GM19043 (cell line): ENCODE results near the gene CHST3.

ENCODE experiments used
- ATAC-seq: cut with Tn5 transposase; IDR thresholded peaks from one replicate; pipeline ENCODE4 v1.9.1; 2021; ENCODE audit warnings: low read depth; ENCODE audit not compliant: unreplicated experiment

CHST3 gene

DNA sequence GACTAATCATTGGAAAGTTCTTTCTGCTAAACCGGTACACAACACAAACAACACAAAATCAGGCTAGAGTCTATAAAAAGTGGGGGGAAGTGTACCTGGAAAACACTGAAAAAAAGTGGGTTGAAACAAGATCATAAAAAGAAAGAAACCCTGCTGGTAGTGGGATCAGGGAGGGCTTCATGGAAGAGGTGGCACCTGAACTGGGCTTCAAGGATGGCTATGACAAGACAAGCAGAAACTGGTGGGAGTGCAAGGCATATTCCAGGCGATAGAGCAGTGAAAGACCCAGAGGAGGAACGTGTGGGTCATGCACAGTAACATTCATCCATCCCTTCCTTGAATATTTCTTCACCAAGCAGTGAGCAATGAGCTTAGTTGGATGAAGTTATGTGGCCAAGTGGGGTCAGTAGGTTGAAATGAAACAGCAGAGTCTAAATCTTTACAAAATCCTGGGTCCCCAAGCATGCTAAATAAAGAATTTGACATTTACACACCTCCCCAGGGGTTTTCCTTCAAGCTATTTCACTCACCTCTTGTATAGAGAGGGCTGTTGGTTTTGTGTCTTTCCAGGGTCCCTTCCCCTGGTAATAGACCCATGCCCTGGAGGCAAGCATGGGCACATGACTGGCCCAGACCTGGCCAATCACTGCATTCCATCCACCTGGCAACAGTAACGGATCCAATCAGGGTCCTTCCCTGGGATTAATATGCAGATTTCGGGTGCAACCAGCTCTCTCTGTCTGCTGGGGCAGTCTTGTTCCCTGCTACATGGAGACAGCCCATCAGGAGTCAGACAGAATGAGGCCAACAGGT, 86.0 kb downstream of the CHST3 start:
- no peak for ATAC-seq

DNA sequence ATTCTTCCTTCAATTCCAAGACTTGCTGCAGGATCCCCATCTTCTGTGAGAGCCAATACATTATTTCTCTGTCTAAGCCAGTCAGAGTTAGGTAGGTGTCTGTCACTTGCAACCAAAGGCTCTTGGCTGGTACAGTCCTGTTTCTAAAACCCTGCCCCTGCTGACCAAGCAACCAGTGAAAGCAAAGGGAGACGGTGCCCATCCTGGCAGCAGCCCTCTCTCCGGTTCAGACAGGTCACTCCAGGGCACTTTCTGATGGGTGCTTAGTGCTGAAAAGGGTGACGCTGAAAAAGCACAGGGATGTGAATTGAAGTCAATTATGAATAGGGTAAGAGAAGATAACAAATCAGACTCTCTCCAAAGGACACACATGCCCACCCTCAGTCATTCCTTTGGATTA, 86.7 kb downstream of the CHST3 start:
- no peak for ATAC-seq

DNA sequence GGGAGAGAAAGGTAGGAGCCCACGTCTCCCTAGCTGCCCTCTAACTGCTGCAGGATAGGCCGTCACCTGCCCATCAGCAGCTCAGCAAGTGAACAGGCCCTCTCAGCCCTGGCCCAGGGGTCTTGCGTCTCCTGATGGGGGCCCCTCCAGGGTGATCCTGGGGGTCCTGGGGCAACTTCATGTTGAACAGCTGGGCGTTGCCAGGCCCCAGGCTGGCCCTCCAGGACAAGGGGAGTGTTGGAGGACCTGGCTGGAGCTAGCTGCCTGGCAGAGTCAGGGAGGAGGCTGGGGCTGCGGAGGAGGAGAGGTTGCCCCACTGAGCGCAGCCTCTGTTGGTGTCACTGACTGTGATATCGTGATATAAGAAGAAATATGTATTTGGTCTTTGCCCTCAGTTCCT, 89.5 kb downstream of the CHST3 start:
- no peak for ATAC-seq

DNA sequence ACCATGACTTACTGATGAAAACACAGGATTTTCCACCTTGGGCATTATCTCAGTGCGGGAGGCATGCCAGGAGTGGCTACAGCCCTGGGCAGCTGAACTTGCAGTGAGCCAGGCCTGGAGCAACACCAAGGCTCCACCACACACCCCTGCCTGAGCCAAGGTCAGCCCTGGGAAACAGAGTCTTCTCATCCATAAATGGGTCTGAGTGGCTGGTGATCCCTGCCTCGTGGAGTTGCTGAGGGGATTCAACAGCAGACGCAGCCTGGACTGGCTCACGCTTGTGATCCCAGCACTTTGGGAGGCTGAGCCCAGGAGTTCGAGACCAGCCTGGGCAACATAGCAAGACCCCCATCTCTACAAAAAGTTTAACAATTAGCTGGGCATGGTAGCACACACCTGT, 91.9 kb downstream of the CHST3 start:
- no peak for ATAC-seq

DNA sequence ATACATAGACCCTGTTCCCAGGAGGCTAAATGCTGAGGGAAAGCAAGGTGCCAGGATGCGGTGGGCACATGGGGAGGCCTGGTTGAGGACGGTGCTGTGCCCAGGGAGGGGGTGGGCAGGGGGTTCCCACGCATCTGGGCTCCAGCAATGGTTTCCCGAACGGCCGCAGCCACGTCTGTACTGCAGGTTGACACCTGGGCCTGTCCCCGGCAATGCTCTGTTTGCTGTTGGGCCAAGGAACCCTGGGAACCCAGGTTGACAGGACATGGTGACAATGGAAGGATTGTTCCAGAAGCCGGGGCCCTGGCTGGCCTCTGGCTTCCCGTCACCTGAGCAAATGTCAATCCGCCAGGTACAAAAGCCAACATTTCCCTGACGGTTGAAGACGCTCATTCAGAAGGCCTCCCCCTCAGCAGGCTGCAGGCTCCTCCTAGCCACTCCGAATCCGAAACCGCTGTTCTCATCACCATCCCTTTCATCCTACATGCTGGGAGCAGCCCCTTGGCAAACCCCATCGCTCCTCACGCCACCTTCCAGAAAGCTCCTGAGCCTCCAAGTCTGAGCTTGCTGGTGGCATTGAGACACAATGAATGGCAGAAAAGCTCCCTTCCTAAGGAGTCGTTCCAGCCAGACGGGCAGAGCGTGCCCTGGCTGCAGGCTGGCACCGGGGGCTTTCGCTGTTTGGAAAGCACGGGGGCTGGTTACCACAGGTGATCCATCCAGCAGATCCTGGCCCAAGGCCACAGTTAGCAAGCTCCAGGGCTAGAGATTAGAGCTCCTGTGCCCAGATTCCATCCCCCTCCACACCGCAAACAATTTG, 92.9 kb downstream of the CHST3 start:
- ATAC-seq, result no peak

DNA sequence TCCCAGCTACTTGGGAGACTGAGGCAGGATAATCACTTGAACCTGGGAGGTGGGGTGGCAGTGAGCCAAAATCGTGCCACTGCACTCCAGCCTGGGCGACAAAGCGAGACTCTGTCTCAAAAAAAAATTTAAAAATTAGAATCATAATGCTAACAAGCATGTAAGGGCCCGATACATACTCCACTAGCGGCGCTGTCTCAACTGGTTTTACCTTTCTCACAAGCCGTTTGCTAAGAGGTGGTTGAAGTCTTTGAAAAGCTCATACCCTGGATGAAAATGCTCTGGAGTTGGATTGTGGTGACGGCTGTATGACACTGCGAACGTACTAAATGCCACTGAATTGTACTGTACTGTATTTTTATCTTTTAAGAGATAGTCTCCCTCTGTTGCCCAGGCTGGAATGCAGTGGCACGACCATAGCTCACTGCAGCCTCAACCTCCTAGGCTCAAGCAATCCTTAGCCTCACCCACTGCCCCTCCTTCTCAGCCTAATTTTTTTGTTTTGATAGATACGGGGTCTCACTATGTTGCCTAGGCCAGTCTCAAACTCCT, 94.2 kb downstream of the CHST3 start:
- ATAC-seq, result no peak

DNA sequence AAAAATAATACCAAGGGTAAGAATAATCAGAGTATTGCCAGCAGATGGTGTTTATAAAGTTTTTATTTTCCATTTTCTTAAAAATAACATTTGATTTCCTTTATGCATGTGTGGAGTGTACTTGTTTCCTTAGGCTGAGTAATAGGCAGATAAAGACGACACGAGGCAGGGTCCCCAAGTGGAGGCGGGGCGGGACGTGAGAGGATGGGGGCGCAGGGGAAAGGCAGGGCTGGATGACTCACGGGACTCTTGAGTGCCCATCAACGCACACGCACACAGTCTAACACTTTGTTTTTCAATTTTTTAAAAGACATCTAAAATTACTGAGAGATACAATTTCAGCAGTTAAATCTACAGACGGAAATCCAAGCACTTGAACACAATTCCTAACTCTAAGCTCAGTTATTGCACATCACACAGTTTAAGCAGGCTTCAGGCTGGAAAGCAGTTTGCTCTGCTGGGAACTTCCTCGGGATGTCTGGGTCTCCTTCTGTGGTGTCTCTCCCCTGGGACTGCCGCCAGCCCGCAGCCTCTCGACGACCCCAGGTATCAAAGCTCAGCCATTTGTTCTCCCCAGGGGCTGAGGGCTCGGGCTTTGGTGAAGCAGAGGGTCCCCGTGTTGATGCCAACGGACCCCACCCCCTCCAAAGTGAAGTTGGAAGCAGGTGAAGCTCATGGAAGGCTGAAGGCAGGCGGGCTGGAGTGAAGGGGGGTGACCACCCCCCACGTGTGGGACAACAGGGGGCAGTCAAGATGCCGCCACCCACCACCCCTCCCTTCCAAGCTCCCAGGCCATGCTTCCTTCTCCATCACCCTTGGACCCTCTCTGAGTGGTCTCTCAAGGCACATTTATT, 95.0 kb downstream of the CHST3 start:
- ATAC-seq, result no peak

DNA sequence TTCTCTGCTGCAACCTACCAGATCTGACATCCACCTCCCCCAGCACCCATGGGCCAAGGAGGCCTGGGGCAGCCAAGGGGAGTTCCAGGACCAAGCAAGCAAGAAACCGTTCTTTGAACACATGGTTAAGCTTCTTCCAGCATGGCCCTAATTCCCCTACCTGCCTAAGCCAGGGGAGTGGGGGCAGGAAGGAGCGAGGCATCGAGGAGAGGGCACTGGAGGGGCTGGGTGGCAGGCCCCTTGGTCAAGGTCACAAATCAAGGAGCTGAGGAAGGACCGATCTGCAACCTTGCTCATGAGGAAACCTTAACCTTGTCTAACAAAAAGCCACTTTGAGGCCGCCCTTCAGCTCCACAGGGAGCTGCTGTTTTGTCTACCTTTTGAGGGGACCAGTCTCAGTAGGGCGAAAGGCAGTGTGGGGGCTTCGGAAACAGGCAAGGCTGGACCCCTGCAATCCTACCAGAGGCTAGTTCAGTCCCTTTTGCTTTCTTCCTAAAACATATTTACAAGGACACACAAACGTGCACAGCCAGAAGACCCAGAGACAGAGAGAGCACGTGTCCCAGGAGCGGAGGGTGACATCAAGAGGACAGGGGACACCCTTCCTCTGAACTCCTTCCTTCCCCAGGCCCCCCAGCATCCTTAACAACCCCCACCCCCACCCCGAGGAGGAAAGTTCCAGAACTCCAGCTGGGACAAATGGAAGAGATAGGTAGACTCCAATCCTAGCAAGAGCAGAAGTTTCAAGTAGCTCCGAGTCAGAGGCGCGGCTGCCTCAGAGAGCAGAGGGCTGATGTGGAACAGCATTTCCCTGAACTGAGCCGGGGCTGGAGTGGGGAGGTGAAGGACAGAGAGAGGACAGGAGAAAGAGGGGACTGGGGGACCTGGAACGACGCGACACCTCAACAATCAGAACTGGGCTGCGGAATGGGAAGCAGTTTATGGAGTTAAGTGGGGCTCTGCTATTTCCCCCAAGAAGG, 95.9 kb downstream of the CHST3 start:
- no peak for ATAC-seq

DNA sequence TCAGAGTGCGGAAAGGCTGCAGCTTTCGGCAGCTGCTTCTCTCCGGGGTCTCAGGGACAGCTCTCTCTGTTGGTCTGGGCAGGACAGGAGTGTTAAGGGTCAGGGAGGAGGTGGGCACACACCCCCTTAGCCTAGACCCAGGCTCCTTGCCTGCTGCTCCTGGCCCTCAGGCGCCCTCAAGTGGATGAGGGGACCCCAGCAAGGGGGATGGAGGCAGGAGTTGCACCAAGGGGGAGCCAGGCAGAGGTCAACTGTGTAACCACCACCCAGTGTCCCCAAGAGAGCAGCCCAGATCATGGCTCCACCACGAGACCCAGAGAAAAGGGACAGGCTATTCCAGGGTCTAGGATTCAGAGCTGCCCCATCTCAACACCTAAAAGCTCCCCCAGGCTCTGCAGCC, 97.3 kb downstream of the CHST3 start:
- no peak for ATAC-seq

DNA sequence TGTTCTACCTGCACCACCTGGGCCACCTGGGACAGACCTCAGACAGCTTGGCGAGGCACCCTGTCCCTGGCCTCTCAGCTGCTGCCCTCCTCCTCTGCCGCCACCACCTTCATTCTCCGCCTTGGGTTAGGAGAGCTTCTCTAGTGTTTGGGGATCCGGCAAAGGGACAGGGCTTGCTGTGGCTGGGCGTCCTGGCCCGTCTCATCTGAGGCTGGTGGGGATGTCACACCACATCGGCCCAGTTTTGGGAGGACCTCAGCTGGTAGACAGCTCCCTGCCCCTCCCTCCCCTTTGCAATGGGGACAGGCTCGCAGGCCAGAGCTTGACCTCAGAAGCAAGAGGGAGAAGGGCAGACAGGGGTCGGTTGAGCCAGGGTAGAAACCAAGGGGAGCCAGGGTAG, 97.7 kb downstream of the CHST3 start:
- ATAC-seq, result no peak

DNA sequence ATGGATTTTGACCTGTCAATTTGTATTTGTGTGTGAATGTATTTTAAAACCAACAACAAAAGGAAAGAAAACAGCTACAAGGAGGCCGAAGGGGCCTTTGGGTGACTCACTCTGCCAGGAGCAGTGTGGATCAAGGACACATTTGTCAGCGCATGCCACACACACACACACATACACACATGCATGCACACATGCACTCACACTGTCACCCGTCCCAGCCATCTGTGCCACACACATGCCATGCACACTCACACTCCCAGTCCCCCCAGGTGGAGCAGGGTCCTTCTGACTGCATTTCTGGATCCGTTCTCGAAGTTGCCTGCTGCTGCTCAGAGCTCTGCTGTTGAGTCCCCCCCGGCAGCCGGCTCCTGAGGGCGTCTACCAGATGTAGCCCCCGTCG, 98.2 kb downstream of the CHST3 start:
- no peak for ATAC-seq
